CD4-positive, alpha-beta T cell treated with Interleukin-17A for 1 hour (primary cell): ENCODE measurements around the gene INPP5A.
"Not testable (repeated sequence)": the region's sequence is repeated elsewhere in the genome, so short reads cannot be mapped to it uniquely, and the experiment has no call there.

ENCODE experiments used
- DNase-seq: peaks from one replicate; pipeline ENCODE4 v3.0.0-alpha.2; 2020

The INPP5A gene

GRCh38 chr10:132752378-132752777 lies 214.8 kb downstream of the INPP5A start:
- DNase-seq, result no peak

DNA sequence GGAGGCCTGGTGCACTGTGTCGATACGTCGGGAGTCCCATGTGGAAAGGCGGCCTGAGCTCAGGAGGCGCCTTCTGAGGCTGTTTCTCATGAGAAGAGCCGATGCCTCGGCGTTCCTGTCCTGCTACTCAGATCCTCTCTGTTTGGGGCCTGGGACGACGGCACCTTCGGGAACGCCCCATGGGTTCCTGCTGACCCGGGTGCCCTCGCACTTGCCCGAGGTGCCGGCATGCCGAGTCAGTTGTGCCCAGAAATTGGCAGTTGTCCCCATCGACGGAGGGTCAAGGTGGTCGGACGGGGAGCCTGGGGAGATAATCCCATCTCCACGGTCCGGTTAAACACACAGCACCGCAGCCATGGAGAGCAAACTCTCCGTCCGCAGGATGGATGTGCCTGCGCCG lies 215.4 kb downstream of the INPP5A start:
- no peak for DNase-seq

- no peak for DNase-seq
These were observed 216.0 kb downstream of the INPP5A start for GRCh38 chr10:132753596-132753995.

DNA sequence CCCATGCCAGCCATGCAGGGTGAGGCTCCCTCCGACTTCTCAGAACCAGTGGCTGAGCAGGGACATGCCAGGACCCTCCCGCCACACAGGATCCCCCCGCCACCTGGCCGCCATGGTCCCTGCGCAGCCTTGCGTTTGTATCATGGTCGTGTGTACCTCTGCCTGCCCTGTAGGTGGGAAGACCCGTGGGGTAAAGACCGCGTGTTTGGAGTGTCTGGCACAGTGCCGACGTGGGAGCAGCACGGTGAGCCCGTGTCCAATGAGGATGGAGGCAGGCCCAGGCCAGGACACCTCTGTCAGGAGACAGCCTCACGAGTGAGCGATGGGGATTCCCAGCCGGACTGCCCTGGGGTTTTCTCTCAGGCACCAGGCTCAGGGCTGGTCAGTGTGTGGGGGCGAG lies 216.5 kb downstream of the INPP5A start:
- no peak for DNase-seq

DNA sequence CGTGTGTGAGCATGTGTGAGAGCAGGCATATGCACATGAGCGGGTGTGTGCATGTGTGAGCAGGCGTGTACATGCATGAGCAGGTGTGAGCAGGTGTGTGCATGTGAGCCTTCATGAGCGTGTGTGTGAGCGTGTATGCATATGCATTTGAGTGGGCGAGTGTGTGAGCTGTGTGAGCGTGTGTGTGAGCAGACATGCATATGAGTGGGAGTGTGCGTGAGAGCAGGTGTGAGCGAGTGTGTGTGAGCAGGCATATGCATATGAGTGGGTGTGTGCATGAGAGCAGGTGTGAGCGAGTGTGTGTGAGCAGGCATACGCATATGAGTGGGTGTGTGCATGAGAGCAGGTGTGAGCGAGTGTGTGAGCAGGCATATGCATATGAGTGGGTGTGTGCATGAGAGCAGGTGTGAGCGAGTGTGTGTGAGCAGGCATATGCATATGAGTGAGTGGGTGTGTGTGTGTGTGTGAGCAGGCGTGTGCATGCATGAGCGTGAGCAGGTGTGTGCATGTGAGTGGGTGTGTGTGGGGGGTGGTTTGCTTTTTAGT lies 217.7 kb downstream of the INPP5A start:
- no peak for DNase-seq

DNA sequence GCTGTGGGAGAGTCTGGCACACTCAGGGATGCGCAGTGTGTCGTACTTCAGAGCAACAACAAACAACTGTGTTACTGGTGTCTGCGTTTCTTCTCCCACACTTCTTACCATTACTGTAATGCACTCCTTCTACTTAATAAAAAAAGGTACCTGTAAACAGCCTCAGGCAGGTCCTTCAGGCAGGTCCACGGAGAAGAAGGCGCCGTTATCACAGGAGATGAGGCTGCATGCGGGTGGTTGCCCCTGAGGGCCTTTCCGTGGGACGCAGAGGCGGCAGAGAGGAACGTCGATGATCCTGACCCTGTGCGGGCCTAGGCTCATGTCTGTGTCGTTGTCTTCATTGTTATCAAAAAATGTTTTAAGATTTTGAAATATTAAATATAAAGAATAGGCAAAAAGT lies 219.0 kb downstream of the INPP5A start:
- DNase-seq, result no peak

- DNase-seq, result no peak
These were observed 219.6 kb downstream of the INPP5A start for GRCh38 chr10:132757171-132757570.

DNA sequence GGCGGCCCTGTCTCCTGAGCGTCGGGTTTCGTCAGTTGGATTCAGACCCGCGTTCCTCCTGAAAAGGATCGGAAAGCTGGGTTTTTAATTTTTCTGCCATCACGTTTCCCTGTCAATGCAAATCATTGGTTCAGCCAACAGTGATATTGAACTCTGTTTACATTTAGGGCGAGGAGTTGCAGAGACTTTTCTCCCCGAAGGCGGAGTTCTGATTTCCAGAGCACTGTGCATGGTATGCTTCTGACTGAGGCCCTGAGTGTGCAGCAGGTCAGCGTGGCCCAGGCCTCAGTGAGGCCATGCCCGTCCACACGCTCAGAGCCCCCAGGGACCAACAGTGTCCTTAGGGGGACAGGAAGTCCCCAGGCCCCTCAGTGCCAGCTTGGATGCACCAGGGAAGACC lies 221.3 kb downstream of the INPP5A start:
- no peak for DNase-seq

DNA sequence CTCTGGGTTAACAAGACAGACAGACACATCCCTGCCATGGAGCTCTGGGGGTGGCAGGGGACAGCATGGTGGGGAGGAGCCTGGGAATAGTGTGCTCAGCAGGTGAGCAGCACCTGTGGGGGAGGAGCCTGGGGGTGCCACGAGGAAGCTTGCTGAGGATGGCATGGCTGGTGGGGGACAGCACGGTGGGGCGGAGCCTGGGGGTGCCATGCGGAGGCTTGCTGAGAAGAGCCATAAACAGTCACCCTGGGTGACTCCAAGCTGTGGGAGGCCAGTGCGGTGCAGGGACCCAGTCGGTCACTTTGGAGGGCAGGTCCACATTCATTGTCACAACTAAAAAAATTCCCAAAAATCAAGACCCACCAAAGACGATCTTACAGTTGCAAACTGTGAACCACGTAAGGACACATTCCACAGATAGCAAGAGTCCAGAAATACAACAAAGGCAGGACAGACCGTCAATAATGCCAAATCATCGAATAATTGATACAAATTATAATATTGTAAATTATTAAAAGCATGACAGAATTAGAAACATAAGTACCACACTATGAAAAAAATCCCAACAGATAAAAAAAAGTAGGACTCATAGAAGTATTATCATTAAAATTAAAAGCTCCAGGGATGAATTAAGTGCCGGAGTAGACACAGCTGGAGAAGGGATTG lies 223.9 kb downstream of the INPP5A start:
- no peak for DNase-seq

- no peak for DNase-seq
These were observed 224.7 kb downstream of the INPP5A start for GRCh38 chr10:132762267-132762666.

DNA sequence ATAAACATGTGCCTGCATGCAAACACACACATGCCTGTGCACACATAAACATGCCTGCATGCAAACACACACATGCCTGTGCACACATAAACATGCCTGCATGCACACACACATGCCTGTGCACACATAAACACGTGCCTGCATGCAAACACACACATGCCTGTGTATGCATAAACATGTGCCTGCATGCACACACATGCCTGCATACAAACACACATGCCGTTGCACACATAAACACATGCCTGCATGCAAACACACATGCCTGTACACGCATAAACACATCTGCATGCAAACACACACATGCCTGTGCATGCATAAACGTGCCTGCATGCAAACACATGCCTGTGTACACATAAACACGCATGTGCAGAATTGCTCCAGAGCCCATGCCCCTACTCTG lies 226.0 kb downstream of the INPP5A start:
- no peak for DNase-seq

DNA sequence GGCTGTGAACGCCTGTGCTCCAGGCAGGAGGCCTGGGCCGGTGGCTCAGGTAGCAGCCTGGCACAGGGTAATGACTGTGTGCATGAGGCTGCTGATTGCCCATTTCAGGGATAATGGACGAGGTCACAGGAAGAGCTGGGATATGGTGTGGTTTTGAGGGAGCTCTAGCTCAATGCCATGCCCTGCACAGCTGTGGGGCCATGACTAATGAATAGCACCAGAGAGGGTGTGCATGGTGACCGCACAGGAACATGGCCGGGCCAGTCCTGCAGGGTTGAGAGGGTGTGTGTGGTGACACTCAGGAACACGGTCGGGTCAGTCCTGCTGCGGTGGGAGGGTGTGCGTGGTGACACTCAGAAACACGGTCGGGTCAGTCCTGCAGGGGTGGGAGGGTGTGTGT lies 226.5 kb downstream of the INPP5A start:
- no peak for DNase-seq

DNA sequence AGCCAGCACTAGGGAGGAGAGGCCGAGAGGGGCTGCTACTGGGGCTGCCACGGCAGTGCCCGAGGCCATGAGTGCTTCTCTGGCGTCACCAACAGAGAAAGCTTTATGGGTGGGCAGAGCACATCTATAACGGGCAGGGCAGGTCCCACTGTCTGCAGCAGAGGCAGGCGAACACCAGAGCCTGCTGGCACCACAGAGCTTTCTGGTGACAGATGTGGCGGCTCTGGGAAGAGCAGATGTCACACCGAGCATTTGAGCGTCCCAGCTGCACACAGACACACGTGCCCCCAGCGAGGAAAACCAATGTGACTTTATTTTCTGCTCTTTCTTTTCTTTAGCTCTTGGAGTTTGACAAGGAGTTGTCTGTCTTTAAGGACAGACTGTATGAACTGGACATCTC lies 227.8 kb downstream of the INPP5A start:
- no peak for DNase-seq

GRCh38 chr10:132766291-132766690 lies 228.7 kb downstream of the INPP5A start:
- no peak for DNase-seq

- DNase-seq, result no peak
These were observed 231.0 kb downstream of the INPP5A start for GRCh38 chr10:132768346-132769248.

DNA sequence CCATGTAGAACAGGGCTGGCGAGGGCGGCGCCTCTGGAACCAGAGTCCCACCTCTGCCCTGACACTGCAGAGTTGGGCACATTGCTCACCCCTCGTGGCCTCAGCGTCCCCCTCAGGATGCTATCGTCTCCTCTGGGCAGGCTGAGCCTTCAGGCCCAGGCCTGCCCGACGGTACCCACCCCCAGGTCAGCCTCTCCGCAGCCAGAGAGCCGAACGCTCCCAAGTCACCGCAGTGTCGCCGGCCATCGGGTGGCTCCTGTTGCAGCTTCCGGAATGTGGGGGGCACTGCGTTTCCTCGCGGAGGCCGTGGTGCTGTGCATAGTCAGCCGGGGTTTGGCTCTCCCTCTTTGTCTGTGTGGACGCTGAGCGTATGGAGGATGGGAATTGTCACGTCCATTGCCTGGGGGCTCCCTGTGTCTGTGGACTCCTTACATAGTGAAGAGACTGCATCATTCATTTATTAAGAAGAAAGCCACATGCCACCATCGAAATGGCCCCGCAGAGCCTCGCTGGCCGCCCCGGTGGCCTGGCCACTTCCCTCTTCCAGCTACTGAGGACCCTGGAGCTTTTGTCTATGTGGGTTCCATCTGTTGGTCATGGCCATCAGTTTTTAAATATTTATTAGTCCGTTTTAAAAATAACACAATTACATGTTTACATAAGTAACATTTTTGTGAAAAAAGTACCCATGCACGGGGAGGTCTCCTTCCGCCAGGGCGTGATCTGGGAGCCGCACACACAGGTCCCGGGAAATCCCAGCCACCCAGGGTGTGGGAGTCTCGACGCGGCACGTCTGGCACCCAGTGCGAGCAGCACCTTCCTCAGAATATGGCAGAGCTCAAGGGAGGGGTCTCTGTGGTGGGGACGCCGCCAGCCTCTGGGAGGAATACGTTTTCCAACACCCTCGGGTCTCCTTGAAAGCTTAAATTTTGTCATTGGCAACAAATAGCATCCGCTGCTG lies 232.8 kb downstream of the INPP5A start:
- no peak for DNase-seq

DNA sequence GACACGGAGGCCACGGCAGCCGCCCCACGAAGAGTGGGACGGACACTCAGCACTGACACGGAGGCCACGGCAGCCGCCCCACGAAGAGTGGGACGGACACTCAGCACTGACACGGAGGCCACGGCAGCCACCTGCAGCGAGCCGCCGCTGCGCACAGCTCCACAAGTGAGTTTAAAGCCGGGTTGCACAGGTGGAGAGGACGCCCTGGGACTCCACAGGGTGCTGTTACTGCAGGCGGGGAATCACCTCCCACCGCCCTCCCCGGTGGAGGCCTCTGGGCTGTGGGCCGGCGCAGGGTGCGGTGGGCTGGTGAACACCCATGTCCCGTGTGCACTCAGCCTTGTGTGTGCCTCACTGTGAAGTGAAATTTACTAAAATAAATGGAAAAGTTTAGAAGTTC lies 235.2 kb downstream of the INPP5A start:
- not testable (repeated sequence) for DNase-seq

GRCh38 chr10:132774181-132774901 lies 236.8 kb downstream of the INPP5A start:
- no peak for DNase-seq

GRCh38 chr10:132774902-132775863 lies 237.6 kb downstream of the INPP5A start:
- DNase-seq, result no peak

GRCh38 chr10:132776186-132776585 lies 238.6 kb downstream of the INPP5A start:
- DNase-seq, result no peak

GRCh38 chr10:132776821-132777220 lies 239.2 kb downstream of the INPP5A start:
- DNase-seq, result no peak
